GM21367 (cell line): ENCODE results near the gene RREB1.
A peak's percentile ranks its signal among the peaks of the same experiment; 100 is the strongest.
"Not testable (repeated sequence)": the region's sequence is repeated elsewhere in the genome, so short reads cannot be mapped to it uniquely, and the experiment has no call there.

Source experiments
- ATAC-seq: cut with Tn5 transposase; IDR thresholded peaks from one replicate; pipeline ENCODE4 v1.9.1; 2021; ENCODE audit not compliant: unreplicated experiment

The RREB1 gene

GRCh38 chr6:7142228-7142801 is 34.6 kb downstream of the RREB1 start:
- ATAC-seq: no peak

- no peak for ATAC-seq
These were observed 35.2 kb downstream of the RREB1 start for GRCh38 chr6:7142918-7143475.

GRCh38 chr6:7143476-7143974 is 35.8 kb downstream of the RREB1 start:
- ATAC-seq: no peak

GRCh38 chr6:7144872-7145584 is 37.3 kb downstream of the RREB1 start:
- no peak for ATAC-seq

- no peak for ATAC-seq
These were observed 37.8 kb downstream of the RREB1 start for GRCh38 chr6:7145585-7145884.

- peak; percentile 44 for ATAC-seq
These were observed 38.4 kb downstream of the RREB1 start for GRCh38 chr6:7145885-7146828.

GRCh38 chr6:7147051-7147671 is 39.4 kb downstream of the RREB1 start:
- no peak for ATAC-seq

GRCh38 chr6:7148100-7148822 is 40.5 kb downstream of the RREB1 start:
- no peak for ATAC-seq

GRCh38 chr6:7150381-7151064 is 42.8 kb downstream of the RREB1 start:
- ATAC-seq: no peak

GRCh38 chr6:7151381-7151780 is 43.6 kb downstream of the RREB1 start:
- ATAC-seq: no peak

GRCh38 chr6:7152462-7152861 is 44.7 kb downstream of the RREB1 start:
- ATAC-seq: no peak

- no peak for ATAC-seq
These were observed 46.0 kb downstream of the RREB1 start for GRCh38 chr6:7153789-7154188.

- peak; percentile 54 for ATAC-seq
These were observed 46.8 kb downstream of the RREB1 start for GRCh38 chr6:7154341-7155139.

GRCh38 chr6:7155871-7156579 is 48.3 kb downstream of the RREB1 start:
- ATAC-seq: peak; percentile 43

GRCh38 chr6:7156643-7157278 is 49.0 kb downstream of the RREB1 start:
- ATAC-seq: no peak

- ATAC-seq: not testable (repeated sequence)
These were observed 49.5 kb downstream of the RREB1 start for GRCh38 chr6:7157307-7157706.

- no peak for ATAC-seq
These were observed 50.2 kb downstream of the RREB1 start for GRCh38 chr6:7157752-7158616.
